Stimulated activated CD4-positive, alpha-beta T cell treated with anti-CD3 and anti-CD28 coated beads, Interleukin-2, amount 100 ng/mL, for 4 hours (primary cell): ENCODE measurements around the gene RHCG.

ENCODE experiments used
- DNase-seq: peaks from one replicate; pipeline ENCODE4 v3.0.0-alpha.2; 2020; ENCODE audit warnings: low read depth

RHCG gene

DNA sequence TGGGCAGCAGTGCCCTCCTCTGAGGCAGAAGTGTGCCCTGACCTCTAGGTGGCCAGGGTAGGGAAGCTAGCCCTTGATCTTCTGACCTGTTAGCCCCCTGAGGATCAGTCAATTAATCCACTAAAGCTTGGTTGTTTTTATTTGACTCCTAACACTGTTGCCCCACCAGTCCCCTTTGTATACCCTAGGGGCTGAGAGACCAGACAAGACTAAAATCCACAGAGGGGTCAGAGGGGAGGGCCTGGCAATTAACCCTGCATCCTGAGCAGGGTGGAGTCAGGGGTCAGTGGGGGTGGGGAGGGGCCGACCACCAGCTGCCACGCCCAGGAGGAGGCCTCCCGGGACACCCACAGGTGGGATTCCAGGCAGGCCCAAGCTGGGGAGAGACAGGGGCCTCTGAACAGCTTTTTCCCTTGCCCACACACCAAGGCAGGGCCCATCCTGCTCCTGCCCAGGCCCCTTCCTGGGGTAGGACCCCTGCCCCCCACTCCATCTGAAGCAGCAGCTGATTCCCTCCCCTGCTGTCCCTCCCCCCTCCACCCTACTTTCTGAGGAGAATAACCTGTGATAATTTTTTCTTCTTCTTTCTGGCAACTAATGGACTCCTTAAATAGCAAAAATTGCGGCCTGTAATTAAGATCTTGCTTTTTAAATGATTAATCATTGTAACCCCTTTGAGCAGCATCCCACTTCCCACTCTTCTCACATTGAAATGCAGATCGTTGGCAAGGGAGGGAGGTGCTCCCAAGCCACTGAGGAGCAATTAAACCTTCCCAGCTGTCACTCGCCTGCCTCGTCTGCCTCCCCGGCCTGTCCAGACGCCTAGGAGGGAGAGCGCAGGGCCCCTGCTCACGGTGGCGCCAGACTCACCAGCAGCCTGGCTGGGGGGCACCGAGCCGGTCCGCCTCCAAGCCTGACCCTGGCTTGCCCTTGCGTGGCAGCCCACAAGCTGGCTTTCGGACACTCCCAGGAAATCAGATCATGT, 51.9 kb downstream of the RHCG start:
- DNase-seq: no peak

DNA sequence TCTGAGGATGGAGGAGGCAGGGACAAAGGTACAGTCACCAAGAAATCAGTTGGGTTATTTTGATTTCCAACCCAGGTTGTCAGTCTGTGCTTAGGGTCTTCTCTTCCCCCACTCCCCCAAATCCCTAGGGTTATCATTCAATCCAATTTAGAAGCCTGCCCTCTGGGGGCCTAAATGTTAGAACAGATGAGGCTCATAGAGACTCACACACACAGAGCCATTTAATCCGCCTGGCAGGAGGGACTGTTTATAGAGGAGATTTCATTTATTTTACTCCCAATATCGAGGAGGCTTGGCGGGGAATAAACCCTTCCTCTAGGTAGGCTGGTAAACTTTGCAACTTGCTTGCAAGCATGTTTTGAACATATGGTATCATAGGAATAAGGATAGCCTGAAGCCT, 52.8 kb downstream of the RHCG start:
- no peak for DNase-seq

DNA sequence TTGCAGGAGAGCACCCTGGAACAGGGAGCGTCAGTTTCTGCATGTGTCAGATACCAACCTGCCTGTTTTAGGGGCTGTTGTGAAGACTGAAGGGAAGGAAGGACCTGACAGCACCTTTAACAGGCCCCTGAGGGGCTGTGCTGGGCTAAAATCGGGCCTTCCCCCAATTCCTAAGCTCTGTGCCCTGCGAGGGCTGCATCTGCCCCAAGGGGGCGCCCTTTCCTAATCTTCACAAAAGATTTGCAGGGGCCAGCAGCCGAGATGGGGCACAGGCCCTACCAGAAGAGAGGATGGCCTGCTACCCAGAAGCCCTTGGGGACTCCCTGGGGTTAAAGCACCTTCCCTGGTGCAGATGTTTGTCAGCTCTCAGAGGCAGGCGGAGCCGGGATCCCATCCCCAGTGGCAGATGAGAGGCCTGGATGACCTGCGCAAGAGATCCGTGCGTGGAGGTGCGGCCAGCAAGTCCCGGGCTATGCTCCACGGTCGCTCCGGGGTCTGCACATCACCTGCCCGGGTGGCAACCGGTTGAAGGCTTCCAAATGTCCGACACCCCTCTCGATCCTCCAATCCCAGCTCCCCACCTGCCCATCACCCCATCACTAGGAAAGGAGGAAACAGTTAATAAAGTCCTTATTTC, 53.6 kb downstream of the RHCG start:
- DNase-seq: no peak

DNA sequence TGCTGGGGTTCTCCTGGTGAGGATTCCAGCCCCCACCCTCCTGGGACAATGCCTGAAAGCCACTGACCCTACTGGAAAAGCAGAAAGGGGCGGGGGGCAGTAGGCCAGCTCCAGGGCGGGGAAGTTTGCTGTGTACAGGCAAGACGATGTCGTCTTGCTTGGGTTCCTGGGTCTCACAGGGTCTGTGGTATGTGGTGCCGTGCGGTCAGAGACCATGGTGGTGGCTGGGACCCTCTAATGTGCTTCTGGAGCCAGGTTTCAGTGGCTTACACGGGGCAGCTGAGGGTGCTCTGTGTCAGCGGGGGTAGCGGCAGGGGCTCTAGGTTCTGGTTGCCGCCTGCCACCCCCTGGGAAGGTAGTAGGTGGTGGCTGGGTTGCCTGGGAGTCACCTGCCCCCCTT, 54.2 kb downstream of the RHCG start:
- no peak for DNase-seq

DNA sequence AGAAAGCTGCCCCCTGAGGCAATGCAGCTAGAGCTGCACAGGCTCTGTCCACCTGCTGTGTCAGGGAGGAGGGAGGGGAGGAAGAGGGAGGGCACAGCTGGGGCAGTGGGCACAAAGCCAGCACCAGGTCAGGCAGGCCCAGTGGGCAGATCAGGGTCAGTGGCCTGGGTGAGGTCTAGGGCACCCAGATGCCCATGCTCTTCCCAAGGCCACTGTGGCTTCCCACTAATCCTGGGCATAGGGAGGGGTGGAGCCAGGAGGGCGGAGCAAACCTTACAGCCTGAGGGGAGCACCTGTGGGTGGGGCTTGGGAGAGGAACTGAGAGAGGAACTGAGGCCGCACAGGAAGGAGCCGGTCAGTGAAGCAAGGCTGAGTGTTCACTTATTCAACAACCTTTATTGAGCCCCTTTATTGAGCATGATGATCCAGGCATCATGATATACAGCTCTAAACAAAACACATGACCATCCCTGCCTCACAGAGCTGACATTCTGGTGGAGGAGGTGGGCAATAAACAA, 55.0 kb downstream of the RHCG start:
- no peak for DNase-seq

DNA sequence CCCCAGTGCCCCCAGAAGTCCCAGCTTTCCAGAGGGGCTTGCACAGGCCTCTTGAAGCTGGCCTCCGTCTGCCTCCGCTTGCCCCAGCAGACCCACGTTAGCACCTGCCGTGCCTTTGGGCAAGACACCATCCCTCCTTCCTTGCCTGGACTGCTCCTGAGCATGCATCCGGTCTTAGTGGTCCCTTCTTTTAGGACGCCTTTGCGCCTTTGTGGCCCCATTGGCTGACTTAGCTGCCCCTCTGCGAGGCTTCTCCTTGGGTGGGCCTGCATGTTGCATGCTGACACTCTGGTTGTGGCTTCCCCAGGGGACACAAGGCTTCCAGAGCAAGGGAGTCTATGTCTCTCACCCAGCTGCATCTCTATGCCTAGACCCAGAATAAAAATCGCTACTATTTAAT, 56.6 kb downstream of the RHCG start:
- DNase-seq: no peak

DNA sequence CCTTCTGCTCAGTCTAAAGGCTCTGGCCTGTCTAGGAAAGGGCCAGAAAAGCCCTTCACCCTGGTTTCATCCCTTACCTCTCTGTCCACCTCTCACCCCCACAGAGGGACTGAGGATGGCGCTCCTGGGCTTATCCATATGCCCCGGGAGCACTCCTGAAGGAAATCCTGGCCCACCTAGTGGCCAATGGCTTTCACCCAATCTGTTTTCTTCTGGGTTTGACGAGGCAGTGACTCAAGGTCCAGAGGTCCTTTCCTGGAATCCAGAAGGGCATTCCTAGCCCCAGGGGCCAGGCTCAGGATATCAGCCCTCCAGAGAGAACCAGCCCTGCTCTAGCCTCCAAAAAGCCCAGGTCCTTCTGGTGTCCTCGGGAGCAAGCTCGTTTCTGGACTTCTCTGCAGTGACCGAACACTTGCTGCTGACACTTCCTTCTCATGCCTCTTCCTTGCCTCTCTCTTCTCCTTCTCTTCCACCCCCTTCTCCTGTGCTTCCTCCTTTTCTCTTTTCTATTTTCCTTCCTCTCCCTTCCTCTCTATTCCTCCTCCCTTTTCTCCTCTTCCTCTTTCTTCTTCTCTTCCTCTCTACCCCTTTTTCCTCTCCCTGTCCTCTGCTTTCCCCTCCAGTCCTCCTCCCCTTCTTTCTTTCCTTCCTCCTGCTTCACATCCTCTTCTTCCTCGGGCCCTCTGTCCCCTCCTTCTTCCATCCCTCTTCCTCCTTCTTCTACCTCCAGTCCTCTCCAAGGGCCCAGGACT, 59.6 kb downstream of the RHCG start:
- no peak for DNase-seq

DNA sequence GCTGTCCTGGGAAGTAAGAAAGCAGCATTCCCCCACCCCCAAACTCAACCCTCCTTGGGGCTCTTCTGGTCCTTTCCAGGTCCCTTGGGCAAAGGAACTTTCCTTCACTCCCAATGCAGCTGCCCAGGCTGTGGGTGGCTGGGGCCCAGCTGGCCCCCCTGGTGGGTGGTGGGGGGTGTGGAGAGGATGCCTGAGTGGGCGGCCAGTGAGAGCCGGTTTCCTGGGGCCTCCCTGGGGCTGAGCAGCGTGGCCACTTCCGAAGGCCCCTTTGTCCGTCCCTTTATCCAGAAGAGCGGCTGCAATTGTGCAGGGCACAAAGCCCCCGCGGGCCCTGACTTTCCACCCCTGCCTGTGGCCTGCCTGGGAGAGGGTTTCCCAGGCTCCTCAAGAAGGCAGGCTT, 61.0 kb downstream of the RHCG start:
- DNase-seq: no peak

DNA sequence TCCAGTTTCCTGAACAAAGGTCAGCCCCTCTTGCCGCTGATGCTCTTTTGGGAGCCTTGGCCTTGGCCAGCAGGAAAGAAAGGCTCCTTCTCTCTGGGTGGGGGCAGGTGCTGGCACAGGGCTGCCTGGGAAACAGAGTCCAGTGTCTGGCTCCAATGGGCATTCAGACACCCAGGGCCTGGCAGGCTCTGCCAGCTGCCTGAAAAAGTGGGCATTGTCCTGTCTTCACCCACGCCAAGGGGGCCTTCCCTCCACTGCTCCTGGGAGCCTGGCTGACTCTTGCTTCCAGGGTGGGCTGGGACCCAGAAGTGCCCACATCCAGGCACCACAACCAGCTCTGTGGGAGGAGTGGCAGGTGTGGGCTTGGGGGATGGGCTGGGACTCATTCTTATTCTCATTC, 62.7 kb downstream of the RHCG start:
- no peak for DNase-seq

DNA sequence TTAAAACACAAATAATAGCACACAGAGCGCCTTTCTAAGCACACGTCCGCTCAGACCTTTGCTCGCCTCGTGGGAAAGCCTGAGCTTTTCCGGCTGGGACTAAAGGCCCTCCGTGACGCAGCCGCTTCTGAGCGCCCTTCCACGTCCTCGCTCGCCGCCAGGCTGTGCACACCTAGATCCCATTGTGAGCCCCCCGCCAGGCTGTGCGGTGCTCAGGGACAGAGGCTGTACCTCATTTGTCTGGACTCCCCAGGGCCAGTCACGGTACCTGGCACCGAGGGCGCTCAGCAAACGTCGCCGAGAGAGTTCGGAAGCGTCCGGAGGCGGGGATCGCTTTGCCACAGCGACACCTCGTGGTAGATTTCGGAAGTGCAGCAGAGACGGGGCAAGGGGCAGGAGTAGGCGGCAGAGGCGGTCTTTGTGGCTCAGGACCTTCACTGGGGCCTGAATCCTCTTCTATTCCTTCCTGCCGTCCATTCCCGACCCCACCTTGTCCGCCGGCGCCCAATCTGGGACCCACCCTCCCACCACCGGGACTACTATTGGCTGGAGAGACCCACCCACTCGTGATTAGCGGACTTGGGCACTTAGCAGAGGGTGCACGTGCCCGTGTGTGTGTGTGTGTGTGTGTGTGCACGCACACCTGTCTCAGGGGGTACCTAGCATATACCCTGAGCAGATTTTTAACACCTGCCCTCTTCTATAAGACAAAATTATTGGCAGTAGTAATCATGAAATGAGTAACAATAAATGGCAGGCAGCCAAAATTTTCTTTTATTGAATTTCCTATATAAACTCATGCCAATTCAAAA, 65.6 kb downstream of the RHCG start:
- peak; percentile 81 for DNase-seq

DNA sequence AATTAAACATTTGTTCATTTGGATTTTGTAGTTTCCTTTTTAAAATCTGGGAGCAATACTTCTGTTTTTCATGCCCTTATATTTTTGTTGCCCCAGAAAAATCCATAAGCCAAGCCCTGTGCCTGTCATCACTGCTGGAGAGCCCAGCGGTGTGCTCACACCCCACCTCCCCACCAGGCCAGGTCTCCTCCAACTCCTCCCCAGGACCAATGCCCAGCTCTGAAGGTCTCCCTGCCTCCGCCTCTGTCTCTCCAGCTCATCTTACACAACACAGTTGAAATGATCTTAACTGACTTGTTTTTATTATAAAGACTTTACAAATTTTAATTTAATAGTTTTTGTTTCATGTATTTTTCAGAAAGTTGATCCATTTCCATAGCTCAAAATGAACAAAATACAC, 66.4 kb downstream of the RHCG start:
- no peak for DNase-seq

DNA sequence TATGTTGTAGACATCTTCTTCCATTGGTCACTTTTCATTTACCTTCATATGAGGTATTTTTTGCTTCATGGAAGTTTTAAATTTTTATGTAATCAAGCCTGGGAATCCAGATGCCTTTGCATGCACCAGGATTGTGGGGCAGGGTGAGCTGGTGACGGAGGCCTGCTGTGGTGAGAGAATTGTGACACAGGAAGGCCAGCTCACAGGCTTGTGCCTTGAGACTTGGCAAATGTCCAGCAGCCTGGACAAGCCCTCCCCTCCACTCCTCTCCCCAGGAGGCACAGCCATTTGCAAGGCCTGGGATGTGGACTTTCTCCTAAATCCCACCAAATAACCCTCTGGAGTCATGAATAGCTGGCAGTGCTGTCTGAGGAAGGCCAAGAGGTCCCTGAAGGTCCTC, 67.4 kb downstream of the RHCG start:
- DNase-seq: no peak

DNA sequence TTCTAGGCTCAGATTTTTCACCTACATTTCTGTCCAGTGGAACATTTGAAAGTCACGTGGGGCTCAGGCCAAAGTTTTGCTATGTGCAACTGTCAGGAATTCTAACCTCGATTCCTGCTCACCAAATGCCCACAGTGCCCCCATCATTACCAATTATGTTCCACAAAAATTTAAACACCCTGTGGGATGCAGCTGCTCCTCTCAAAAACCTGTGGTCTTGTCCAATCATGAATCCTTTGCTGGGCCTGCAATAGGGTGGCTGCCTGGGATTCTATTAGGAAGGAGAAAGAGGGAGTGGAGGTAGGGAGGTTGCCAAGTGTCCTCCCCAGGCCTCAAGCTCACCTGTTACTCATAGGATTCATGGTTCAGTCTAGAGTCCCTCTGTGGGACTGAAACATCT, 68.1 kb downstream of the RHCG start:
- no peak for DNase-seq

DNA sequence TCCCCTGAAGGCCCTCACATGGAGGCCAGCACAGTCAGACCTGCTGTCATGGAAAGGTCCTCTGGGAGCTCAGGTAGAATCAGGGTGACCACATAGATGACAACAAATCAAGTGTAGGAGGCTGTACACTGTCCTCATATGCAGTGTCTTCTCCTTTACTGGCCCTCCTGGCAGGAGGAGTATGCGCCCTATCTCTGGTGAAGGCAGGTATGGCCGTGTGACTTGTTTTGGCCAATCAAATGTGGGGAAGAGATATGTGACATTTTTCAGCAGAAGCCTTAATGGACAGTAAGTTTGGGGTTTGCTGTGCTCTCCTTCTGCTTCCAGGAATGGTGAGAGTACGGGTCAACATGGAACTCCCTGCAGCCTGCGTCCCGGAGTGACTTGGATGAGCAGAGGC, 69.9 kb downstream of the RHCG start:
- DNase-seq: no peak

DNA sequence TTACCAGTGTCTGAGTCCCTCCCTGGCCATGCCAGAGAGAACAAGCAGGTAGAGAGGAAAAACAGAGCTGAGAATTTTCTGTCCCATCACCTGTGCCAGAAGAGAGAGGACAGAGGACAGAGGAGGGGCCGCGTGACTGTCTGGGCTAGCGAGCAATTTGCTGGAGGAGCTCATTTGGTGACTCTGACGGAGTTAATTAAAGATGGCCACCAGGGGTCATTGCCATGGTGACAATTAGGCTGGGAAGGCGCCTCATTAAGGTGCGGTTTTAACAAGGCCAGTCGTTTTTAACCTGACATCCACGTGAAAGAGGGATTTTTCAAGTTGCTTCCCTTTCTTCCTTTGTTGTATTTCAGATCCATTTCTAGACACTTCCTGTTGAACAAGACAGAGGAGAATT, 72.4 kb downstream of the RHCG start:
- no peak for DNase-seq
